K562 (cell line): ENCODE results near the gene EMC9. TPM values are rescaled to one million over a fixed set of nuclear protein-coding genes. Genes with fewer than 3 reads are reported as not detected.

ENCODE experiments used
- CREB1 ChIP-seq, 2 experiments: sonication (generic) in 1 of 2; formaldehyde crosslinking in 1 of 2; IDR thresholded peaks; 2 replicates each; pipeline versions ENCODE4 v1.6.1 to v1.8.0; 2012 to 2022; ENCODE audit warnings: inconsistent platforms in 1 of 2, mild to moderate bottlenecking in 1 of 2, missing genetic modification reagents in 1 of 2, moderate library complexity in 1 of 2
- E2F6 ChIP-seq, 2 experiments: IDR thresholded peaks; 2 replicates each; pipeline ENCODE4 v1.6.1; 2011; ENCODE audit warnings: borderline replicate concordance in 1 of 2, control low read depth in 1 of 2, low read depth in 1 of 2, low read length in 1 of 2, mild to moderate bottlenecking in 1 of 2, mixed read lengths in 1 of 2, moderate library complexity in 1 of 2; ENCODE audit not compliant: insufficient read depth in 1 of 2, insufficient read length in 1 of 2, poor library complexity in 1 of 2, severe bottlenecking in 1 of 2; ENCODE audit errors: extremely low read depth in 1 of 2
- EGR1 ChIP-seq: fragments of 450-650 bp; conservative IDR thresholded peaks from 2 replicates; pipeline ENCODE4 v1.6.1; 2017; ENCODE audit warnings: mild to moderate bottlenecking
- KHSRP ChIP-seq: fragments of 450-650 bp; IDR thresholded peaks from 2 replicates; pipeline ENCODE4 v1.6.1; 2017
- NR2C2 ChIP-seq, 2 experiments: fragments of 200-800 bp in 1 of 2; sonication (Bioruptor generic) in 1 of 2; sonication (generic) in 1 of 2; formaldehyde crosslinking in 1 of 2; IDR thresholded peaks; 2 replicates each; pipeline versions ENCODE4 v1.6.1 to v1.8.0; 2016 to 2022; ENCODE audit warnings: mild to moderate bottlenecking in 1 of 2, missing compliant biosample characterization in 1 of 2, missing genetic modification characterization in 1 of 2, missing genetic modification reagents in 1 of 2
- SP1 ChIP-seq: sonication (generic); formaldehyde crosslinking; IDR thresholded peaks from 2 replicates; pipeline ENCODE4 v1.8.1; 2022; ENCODE audit warnings: mild to moderate bottlenecking, missing genetic modification reagents
- TARDBP ChIP-seq: fragments of 450-650 bp; IDR thresholded peaks from 2 replicates; pipeline ENCODE4 v1.6.1; 2016
- ZNF174 ChIP-seq: fragments of 250-450 bp; sonication (Bioruptor Pico); IDR thresholded peaks from 2 replicates; pipeline ENCODE4 v1.4.0; 2020; ENCODE audit warnings: mild to moderate bottlenecking
- ZNF512 ChIP-seq: IDR thresholded peaks from 2 replicates; pipeline ENCODE4 v1.6.1; 2016; ENCODE audit warnings: missing genetic modification characterization, missing compliant biosample characterization
- ZNF584 ChIP-seq: fragments of 200-800 bp; sonication (Bioruptor generic); IDR thresholded peaks from 2 replicates; pipeline ENCODE4 v1.6.1; 2016; ENCODE audit warnings: low read depth, mild to moderate bottlenecking, missing genetic modification characterization, missing compliant biosample characterization
- ZZZ3 ChIP-seq: fragments of 450-650 bp; IDR thresholded peaks from 2 replicates; pipeline ENCODE4 v1.6.1; 2016; ENCODE audit warnings: antibody characterized with exemption, mild to moderate bottlenecking, moderate library complexity
- polyA plus RNA-seq, 8 experiments: library from polyadenylated mRNA; depleted of rRNA in 4 of 8; stranded (reverse) in 5 of 8; unstranded in 3 of 8; fragments of >200 nt; fragmentation: Nextera tagmentation in 2 of 8; fragmentation: Illumina TruSeq in 1 of 8; extraction: Ambion mirVana in 2 of 8; extraction: Trizol in 1 of 8; gene quantifications; 2 replicates each; pipeline versions ENCODE4 v1.2.1 to v1.2.3, GENCODE V29; 2011 to 2014; ENCODE audit warnings: inconsistent platforms in 1 of 8, missing spikeins in 1 of 8
- total RNA-seq, 7 experiments: library from RNA; depleted of rRNA in 6 of 7; stranded (reverse); fragments of >200 nt in 6 of 7; fragmentation: Illumina TruSeq in 2 of 7; extraction: Trizol in 2 of 7; gene quantifications; 2 replicates each; pipeline versions ENCODE4 v1.2.1 to v1.2.3, GENCODE V29; 2011 to 2021; ENCODE audit warnings: low replicate concordance in 1 of 7
- TF ChIP-seq, protein P1 (sequence below): fragments of 450-650 bp; IDR thresholded peaks from 2 replicates; pipeline ENCODE4 v1.6.1; 2016; ENCODE audit warnings: mild to moderate bottlenecking, moderate library complexity

The EMC9 gene
- total and polyA plus RNA-seq, 9 of the 15 experiments (the other 6 are each of a cell fraction or from before 2014, with no cell fraction given) = 3.1 to 13.2 (median 7.8) TPM

DNA sequence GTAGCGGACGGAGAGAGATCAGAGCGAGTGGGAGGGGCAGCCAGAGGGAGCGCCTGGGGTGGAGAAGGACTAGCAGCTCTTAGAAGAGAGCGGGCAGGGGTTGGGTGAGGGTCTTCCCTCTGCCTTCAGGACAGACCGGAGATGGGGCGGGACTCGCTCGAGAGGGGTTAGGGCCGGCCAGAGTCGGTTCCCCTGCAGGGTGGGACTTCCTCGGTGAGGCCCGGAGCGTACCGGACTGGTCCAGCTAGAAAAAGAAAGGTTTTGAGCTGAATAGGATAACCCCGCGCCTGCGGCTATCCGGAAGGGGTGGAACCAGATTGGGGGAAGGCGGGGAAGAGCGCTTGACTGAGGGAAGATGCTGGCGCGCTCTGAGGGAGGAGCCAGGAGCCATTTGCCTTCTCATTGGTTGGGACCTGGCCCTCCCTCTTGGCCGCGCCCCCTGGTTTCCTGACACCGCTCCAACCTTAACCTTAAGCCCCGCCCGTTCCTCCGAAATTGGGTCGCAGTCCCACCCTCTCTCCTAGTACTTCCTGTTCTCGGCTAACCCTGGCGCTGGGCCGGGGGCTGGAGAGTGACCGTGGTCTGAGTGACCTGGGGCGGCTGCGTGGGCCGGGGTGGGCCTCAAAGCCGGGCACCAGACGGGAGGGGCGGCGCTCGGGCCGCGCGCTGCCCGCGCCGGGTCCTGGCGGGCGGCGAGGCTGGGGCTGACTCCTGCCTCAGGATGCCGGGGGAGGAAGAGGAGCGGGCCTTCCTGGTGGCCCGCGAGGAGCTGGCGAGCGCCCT, 5.8 kb upstream of the EMC9 start, which contains the start of gene RNF31 (continued):
- TF ChIP-seq CREB1 (IDR thresholded peaks at IDR 0.05) (0 out of 2 replicates have a peak, but pooled peaks have one; percentile 10), CREB1 (CRISPR knock-in tag; IDR thresholded peaks at IDR 0.05) (0 out of 2 replicates have a peak, but pooled peaks have one; percentile 10), NR2C2 (CRISPR knock-in tag; IDR thresholded peaks at IDR 0.05) (no peak), NR2C2 (tag; IDR thresholded peaks at IDR 0.05) (peak; percentile 92), ZNF174 (CRISPR knock-in tag) (no peak), ZNF584 (no peak), E2F6 (IDR thresholded peaks at IDR 0.05; ENCODE audit: borderline replicate concordance in 1 of 2, extremely low read depth in 1 of 2, insufficient read depth in 1 of 2, insufficient read length in 1 of 2, low read depth in 1 of 2, low read length in 1 of 2, poor library complexity in 1 of 2, severe bottlenecking in 1 of 2) (peak in 1 of 2 experiments; percentile 20), SP1 (CRISPR knock-in tag) (peak; percentile 7; the same call in 1 of the 2 replicates), ZZZ3 (no peak), EGR1 (0 out of 2 replicates have a peak, but pooled peaks have one; percentile 4), TARDBP (no peak), ZNF512 (tag) (no peak), KHSRP (no peak)
- TF ChIP-seq, protein P1, sequence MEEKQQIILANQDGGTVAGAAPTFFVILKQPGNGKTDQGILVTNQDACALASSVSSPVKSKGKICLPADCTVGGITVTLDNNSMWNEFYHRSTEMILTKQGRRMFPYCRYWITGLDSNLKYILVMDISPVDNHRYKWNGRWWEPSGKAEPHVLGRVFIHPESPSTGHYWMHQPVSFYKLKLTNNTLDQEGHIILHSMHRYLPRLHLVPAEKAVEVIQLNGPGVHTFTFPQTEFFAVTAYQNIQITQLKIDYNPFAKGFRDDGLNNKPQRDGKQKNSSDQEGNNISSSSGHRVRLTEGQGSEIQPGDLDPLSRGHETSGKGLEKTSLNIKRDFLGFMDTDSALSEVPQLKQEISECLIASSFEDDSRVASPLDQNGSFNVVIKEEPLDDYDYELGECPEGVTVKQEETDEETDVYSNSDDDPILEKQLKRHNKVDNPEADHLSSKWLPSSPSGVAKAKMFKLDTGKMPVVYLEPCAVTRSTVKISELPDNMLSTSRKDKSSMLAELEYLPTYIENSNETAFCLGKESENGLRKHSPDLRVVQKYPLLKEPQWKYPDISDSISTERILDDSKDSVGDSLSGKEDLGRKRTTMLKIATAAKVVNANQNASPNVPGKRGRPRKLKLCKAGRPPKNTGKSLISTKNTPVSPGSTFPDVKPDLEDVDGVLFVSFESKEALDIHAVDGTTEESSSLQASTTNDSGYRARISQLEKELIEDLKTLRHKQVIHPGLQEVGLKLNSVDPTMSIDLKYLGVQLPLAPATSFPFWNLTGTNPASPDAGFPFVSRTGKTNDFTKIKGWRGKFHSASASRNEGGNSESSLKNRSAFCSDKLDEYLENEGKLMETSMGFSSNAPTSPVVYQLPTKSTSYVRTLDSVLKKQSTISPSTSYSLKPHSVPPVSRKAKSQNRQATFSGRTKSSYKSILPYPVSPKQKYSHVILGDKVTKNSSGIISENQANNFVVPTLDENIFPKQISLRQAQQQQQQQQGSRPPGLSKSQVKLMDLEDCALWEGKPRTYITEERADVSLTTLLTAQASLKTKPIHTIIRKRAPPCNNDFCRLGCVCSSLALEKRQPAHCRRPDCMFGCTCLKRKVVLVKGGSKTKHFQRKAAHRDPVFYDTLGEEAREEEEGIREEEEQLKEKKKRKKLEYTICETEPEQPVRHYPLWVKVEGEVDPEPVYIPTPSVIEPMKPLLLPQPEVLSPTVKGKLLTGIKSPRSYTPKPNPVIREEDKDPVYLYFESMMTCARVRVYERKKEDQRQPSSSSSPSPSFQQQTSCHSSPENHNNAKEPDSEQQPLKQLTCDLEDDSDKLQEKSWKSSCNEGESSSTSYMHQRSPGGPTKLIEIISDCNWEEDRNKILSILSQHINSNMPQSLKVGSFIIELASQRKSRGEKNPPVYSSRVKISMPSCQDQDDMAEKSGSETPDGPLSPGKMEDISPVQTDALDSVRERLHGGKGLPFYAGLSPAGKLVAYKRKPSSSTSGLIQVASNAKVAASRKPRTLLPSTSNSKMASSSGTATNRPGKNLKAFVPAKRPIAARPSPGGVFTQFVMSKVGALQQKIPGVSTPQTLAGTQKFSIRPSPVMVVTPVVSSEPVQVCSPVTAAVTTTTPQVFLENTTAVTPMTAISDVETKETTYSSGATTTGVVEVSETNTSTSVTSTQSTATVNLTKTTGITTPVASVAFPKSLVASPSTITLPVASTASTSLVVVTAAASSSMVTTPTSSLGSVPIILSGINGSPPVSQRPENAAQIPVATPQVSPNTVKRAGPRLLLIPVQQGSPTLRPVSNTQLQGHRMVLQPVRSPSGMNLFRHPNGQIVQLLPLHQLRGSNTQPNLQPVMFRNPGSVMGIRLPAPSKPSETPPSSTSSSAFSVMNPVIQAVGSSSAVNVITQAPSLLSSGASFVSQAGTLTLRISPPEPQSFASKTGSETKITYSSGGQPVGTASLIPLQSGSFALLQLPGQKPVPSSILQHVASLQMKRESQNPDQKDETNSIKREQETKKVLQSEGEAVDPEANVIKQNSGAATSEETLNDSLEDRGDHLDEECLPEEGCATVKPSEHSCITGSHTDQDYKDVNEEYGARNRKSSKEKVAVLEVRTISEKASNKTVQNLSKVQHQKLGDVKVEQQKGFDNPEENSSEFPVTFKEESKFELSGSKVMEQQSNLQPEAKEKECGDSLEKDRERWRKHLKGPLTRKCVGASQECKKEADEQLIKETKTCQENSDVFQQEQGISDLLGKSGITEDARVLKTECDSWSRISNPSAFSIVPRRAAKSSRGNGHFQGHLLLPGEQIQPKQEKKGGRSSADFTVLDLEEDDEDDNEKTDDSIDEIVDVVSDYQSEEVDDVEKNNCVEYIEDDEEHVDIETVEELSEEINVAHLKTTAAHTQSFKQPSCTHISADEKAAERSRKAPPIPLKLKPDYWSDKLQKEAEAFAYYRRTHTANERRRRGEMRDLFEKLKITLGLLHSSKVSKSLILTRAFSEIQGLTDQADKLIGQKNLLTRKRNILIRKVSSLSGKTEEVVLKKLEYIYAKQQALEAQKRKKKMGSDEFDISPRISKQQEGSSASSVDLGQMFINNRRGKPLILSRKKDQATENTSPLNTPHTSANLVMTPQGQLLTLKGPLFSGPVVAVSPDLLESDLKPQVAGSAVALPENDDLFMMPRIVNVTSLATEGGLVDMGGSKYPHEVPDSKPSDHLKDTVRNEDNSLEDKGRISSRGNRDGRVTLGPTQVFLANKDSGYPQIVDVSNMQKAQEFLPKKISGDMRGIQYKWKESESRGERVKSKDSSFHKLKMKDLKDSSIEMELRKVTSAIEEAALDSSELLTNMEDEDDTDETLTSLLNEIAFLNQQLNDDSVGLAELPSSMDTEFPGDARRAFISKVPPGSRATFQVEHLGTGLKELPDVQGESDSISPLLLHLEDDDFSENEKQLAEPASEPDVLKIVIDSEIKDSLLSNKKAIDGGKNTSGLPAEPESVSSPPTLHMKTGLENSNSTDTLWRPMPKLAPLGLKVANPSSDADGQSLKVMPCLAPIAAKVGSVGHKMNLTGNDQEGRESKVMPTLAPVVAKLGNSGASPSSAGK = no peak
